GM23338 (cell line): ENCODE results near the gene HTR1B. TPM values are rescaled to one million over a fixed set of nuclear protein-coding genes. Genes with fewer than 3 reads are reported as not detected.

Experiments used
- ATAC-seq: fragments of 200-7000 bp; cut with Tn5 transposase; 3 replicates; pipeline ENCODE4 v1.9.1; 2020
- DNase-seq: peaks from one replicate; pipeline ENCODE4 v3.0.0-alpha.2; 2015; ENCODE audit warnings: low spot score
- H2AFZ ChIP-seq: fragments of 200-600 bp; sonication (generic); 2 replicates; pipeline ENCODE4 v1.8.0; 2016; ENCODE audit warnings: antibody characterized with exemption, mild to moderate bottlenecking, moderate library complexity
- H3F3A ChIP-seq: fragments of 200-600 bp; sonication (generic); replicated peaks from 2 replicates; pipeline ENCODE4 v1.8.0; 2017; ENCODE audit warnings: antibody characterized with exemption, mixed run types, low read depth
- H3K27ac ChIP-seq: fragments of 200-600 bp; sonication (generic); 2 replicates; pipeline ENCODE4 v1.6.1; 2016; ENCODE audit warnings: low read depth
- H3K27me3 ChIP-seq: fragments of 200-600 bp; sonication (generic); 2 replicates; pipeline ENCODE4 v1.8.0; 2016; ENCODE audit warnings: mild to moderate bottlenecking, mixed run types, moderate library complexity; ENCODE audit not compliant: insufficient read depth
- H3K36me3 ChIP-seq: fragments of 200-600 bp; sonication (generic); 2 replicates; pipeline ENCODE4 v1.8.0; 2016; ENCODE audit warnings: mild to moderate bottlenecking; ENCODE audit not compliant: insufficient read depth
- H3K4me1 ChIP-seq: fragments of 200-600 bp; sonication (generic); 2 replicates; pipeline ENCODE4 v1.8.0; 2016; ENCODE audit warnings: mild to moderate bottlenecking, moderate library complexity; ENCODE audit not compliant: insufficient read depth
- H3K4me2 ChIP-seq: fragments of 200-600 bp; sonication (generic); 2 replicates; pipeline ENCODE4 v1.7.1; 2017; ENCODE audit warnings: mixed run types
- H3K4me3 ChIP-seq: fragments of 200-600 bp; sonication (generic); 2 replicates; pipeline ENCODE4 v1.6.1; 2016; ENCODE audit warnings: mixed run types
- H3K79me2 ChIP-seq: fragments of 200-600 bp; sonication (generic); replicated peaks from 2 replicates; pipeline ENCODE4 v1.8.0; 2017; ENCODE audit warnings: mild to moderate bottlenecking; ENCODE audit not compliant: insufficient read depth
- H3K9me2 ChIP-seq: fragments of 200-600 bp; sonication (generic); 2 replicates; pipeline ENCODE4 v1.8.0; 2017; ENCODE audit not compliant: insufficient read depth
- H4K20me1 ChIP-seq: fragments of 200-600 bp; sonication (generic); replicated peaks from 2 replicates; pipeline ENCODE4 v1.8.0; 2017; ENCODE audit warnings: mild to moderate bottlenecking; ENCODE audit not compliant: insufficient read depth
- H3K27ac Mint-ChIP-seq: 2 replicates; pipeline ENCODE4 v1.8.0; 2020; ENCODE audit warnings: inconsistent platforms, mild to moderate bottlenecking, moderate library complexity, mixed read lengths
- H3K27me3 Mint-ChIP-seq: 3 replicates; pipeline ENCODE4 v1.8.0; 2022; ENCODE audit warnings: low read depth, mild to moderate bottlenecking, moderate library complexity, mixed read lengths, inconsistent platforms; ENCODE audit not compliant: insufficient read depth, poor library complexity
- H3K36me3 Mint-ChIP-seq: 3 replicates; pipeline ENCODE4 v1.8.0; 2021; ENCODE audit warnings: low read depth, mild to moderate bottlenecking, inconsistent platforms, moderate library complexity, mixed read lengths
- H3K4me1 Mint-ChIP-seq: 3 replicates; pipeline ENCODE4 v1.8.0; 2020; ENCODE audit warnings: mild to moderate bottlenecking, inconsistent platforms, mixed read lengths
- H3K4me3 Mint-ChIP-seq: 3 replicates; pipeline ENCODE4 v1.8.0; 2021; ENCODE audit warnings: moderate library complexity, mild to moderate bottlenecking, inconsistent platforms, mixed read lengths
- H3K9me3 Mint-ChIP-seq: 3 replicates; pipeline ENCODE4 v1.8.0; 2020; ENCODE audit warnings: moderate library complexity, mild to moderate bottlenecking, inconsistent platforms, mixed read lengths
- CREB1 ChIP-seq: fragments of 250-450 bp; sonication (Bioruptor Pico); IDR thresholded peaks from 2 replicates; pipeline ENCODE4 v1.5.0; 2020; ENCODE audit warnings: low read depth, mild to moderate bottlenecking, moderate library complexity
- CTCF ChIP-seq, 2 experiments: fragments of 200-600 bp in 1 of 2; sonication (generic) in 1 of 2; conservative IDR thresholded peaks; 2 replicates each; pipeline versions ENCODE4 v1.5.1 to v1.6.1; 2016 to 2017; ENCODE audit warnings: antibody characterized with exemption in 2 of 2, low read depth in 2 of 2, mild to moderate bottlenecking in 2 of 2, moderate library complexity in 1 of 2
- ETS1 ChIP-seq: IDR thresholded peaks from 2 replicates; pipeline ENCODE4 v1.6.1; 2016; ENCODE audit warnings: antibody characterized with exemption
- EZH2 ChIP-seq: fragments of 200-600 bp; sonication (generic); IDR thresholded peaks from one replicate; pipeline ENCODE4 v1.8.0; 2017; ENCODE audit warnings: antibody characterized with exemption, mild to moderate bottlenecking, low read depth; ENCODE audit not compliant: unreplicated experiment
- EZH2phosphoT487 ChIP-seq: fragments of 200-600 bp; sonication (generic); IDR thresholded peaks from one replicate; pipeline ENCODE4 v1.8.1; 2018; ENCODE audit warnings: antibody characterized with exemption; ENCODE audit not compliant: unreplicated experiment
- JUNB ChIP-seq: IDR thresholded peaks from one replicate; pipeline ENCODE4 v1.6.1; 2016; ENCODE audit warnings: antibody characterized with exemption; ENCODE audit not compliant: unreplicated experiment
- NANOG ChIP-seq: IDR thresholded peaks from 2 replicates; pipeline ENCODE4 v1.6.1; 2016; ENCODE audit warnings: antibody characterized with exemption, borderline replicate concordance
- POLR2AphosphoS5 ChIP-seq: IDR thresholded peaks from 2 replicates; pipeline ENCODE4 v1.6.1; 2016; ENCODE audit warnings: antibody characterized with exemption, low read depth
- REST ChIP-seq: IDR thresholded peaks from one replicate; pipeline ENCODE4 v1.6.1; 2018; ENCODE audit warnings: antibody characterized with exemption; ENCODE audit not compliant: unreplicated experiment
- STAT1 ChIP-seq: IDR thresholded peaks from one replicate; pipeline ENCODE4 v1.6.1; 2016; ENCODE audit warnings: antibody characterized with exemption; ENCODE audit not compliant: unreplicated experiment
- ZNF114 ChIP-seq: fragments of 250-450 bp; sonication (Bioruptor Pico); IDR thresholded peaks from 2 replicates; pipeline ENCODE4 v1.5.0; 2020; ENCODE audit warnings: mild to moderate bottlenecking, moderate library complexity
- ZNF331 ChIP-seq: fragments of 250-450 bp; sonication (Bioruptor Pico); IDR thresholded peaks from 2 replicates; pipeline ENCODE4 v1.5.0; 2020; ENCODE audit warnings: low read depth, mild to moderate bottlenecking, moderate library complexity
- ZNF462 ChIP-seq: fragments of 250-450 bp; sonication (Bioruptor Pico); IDR thresholded peaks from 2 replicates; pipeline ENCODE4 v1.5.0; 2020; ENCODE audit warnings: mild to moderate bottlenecking, moderate library complexity
- polyA plus RNA-seq: library from polyadenylated mRNA; unstranded; fragments of >200 nt; fragmentation: Nextera tagmentation; extraction: Ambion mirVana; gene quantifications from 2 replicates; pipeline ENCODE4 v1.2.1, GENCODE V29; 2016
- total RNA-seq: library from RNA; depleted of rRNA; stranded (reverse); fragments of >200 nt; shearing (Covaris generic); gene quantifications from 2 replicates; pipeline ENCODE4 v1.2.3, GENCODE V29; 2014

Gene HTR1B
- total and polyA plus RNA-seq, 2 experiments from 2014 or later = 0.19 to 0.21 TPM

GRCh38 chr6:77416839-77417238 lies 46.5 kb downstream of the HTR1B start:
- no peak for ATAC-seq
- H3K27ac Mint-ChIP-seq = no peak overlapping the region
- H3K4me3 ChIP-seq = no peak overlapping the region
- no peak overlapping the region for H3K4me2 ChIP-seq
- H3K4me1 Mint-ChIP-seq = no peaks in the 10 kb centered on the region
- no peaks in the 10 kb centered on the region for H3K4me1 ChIP-seq
- no peak for DNase-seq
- TF ChIP-seq EZH2 (no peak), JUNB (no peak), ZNF331 (no peak), POLR2AphosphoS5 (no peak), CTCF (conservative IDR thresholded peaks at IDR 0.05; ENCODE audit: low read depth in 2 of 2) (no peak), ETS1 (no peak), REST (no peak), STAT1 (no peak), CREB1 (no peak), ZNF114 (CRISPR knock-in tag) (no peak), EZH2phosphoT487 (no peak), ZNF462 (CRISPR knock-in tag) (no peak), NANOG (no peak)
- no peak overlapping the region for H3K27ac ChIP-seq
- no peaks in the 10 kb centered on the region for H3K79me2 ChIP-seq
- H3K27me3 Mint-ChIP-seq = no peaks in the 10 kb centered on the region
- no peaks in the 10 kb centered on the region for H3K36me3 ChIP-seq
- peak overlapping the region; percentile 61 for H2AFZ ChIP-seq
- H3K9me2 ChIP-seq = peaks cover 3% of the 10 kb centered on the region; the same call in 1 of the 2 replicates
- H3K36me3 Mint-ChIP-seq = no peaks in the 10 kb centered on the region
- no peaks in the 10 kb centered on the region for H3F3A ChIP-seq
- no peaks in the 10 kb centered on the region for H4K20me1 ChIP-seq
- H3K9me3 Mint-ChIP-seq = no peaks in the 10 kb centered on the region
- H3K27me3 ChIP-seq = no peaks in the 10 kb centered on the region
- H3K4me3 Mint-ChIP-seq = no peak overlapping the region
